Adrenal gland (tissue), 5 donors: Measurements from ENCODE around the gene CORO1C.

Experiments
- POLR2A ChIP-seq, 2 donors: fragments of 450-650 bp; IDR thresholded peaks; one replicate each; pipeline ENCODE4 v1.6.1; 2017; ENCODE audit warnings: antibody characterized with exemption in 2 of 2, mild to moderate bottlenecking in 2 of 2, moderate library complexity in 1 of 2
- TF ChIP-seq, protein P1 (sequence below), 6 experiments: fragments of 450-650 bp in 4 of 6; fragments of 200-600 bp in 2 of 6; sonication (generic) in 1 of 6; IDR thresholded peaks; 1 replicate in 5 of 6; 2 replicates in 1 of 6; pipeline versions ENCODE4 v1.5.1 to v1.8.0; 2016 to 2021; ENCODE audit warnings: antibody characterized with exemption in 6 of 6, mild to moderate bottlenecking in 2 of 6, moderate library complexity in 1 of 6
- donor health status: DM: no; HTN: no; CAD: no.

DNA sequence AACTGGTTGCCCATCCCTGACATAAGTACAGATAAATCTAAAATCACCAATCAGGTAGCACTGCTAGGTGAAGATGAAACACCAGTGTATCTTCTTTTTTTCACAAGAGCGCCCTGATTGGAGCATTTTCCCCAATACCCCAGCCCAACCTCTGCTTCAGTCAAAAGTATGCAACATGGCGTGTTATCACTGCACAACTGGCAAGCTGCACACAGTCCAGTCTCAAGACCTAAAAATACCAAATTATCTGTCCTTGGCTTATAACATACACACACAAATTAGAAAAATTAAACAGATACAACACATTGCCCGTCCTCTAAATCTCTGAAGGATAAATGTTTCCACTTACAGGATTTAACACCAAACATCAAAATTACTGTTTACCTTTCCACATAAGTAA is 77.4 kb downstream of the CORO1C start:
- TF ChIP-seq, protein P1, sequence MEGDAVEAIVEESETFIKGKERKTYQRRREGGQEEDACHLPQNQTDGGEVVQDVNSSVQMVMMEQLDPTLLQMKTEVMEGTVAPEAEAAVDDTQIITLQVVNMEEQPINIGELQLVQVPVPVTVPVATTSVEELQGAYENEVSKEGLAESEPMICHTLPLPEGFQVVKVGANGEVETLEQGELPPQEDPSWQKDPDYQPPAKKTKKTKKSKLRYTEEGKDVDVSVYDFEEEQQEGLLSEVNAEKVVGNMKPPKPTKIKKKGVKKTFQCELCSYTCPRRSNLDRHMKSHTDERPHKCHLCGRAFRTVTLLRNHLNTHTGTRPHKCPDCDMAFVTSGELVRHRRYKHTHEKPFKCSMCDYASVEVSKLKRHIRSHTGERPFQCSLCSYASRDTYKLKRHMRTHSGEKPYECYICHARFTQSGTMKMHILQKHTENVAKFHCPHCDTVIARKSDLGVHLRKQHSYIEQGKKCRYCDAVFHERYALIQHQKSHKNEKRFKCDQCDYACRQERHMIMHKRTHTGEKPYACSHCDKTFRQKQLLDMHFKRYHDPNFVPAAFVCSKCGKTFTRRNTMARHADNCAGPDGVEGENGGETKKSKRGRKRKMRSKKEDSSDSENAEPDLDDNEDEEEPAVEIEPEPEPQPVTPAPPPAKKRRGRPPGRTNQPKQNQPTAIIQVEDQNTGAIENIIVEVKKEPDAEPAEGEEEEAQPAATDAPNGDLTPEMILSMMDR (IDR thresholded peaks at IDR 0.05): no peak
- TF ChIP-seq POLR2A (IDR thresholded peaks at IDR 0.05): no peak
